SIG-M5 (cell line): Measurements from ENCODE around the gene NT5C1B.

Experiments
- DNase-seq: peaks from one replicate; lab custom pipeline; 2025; lab: John Stamatoyannopoulos, UW

NT5C1B gene

DNA sequence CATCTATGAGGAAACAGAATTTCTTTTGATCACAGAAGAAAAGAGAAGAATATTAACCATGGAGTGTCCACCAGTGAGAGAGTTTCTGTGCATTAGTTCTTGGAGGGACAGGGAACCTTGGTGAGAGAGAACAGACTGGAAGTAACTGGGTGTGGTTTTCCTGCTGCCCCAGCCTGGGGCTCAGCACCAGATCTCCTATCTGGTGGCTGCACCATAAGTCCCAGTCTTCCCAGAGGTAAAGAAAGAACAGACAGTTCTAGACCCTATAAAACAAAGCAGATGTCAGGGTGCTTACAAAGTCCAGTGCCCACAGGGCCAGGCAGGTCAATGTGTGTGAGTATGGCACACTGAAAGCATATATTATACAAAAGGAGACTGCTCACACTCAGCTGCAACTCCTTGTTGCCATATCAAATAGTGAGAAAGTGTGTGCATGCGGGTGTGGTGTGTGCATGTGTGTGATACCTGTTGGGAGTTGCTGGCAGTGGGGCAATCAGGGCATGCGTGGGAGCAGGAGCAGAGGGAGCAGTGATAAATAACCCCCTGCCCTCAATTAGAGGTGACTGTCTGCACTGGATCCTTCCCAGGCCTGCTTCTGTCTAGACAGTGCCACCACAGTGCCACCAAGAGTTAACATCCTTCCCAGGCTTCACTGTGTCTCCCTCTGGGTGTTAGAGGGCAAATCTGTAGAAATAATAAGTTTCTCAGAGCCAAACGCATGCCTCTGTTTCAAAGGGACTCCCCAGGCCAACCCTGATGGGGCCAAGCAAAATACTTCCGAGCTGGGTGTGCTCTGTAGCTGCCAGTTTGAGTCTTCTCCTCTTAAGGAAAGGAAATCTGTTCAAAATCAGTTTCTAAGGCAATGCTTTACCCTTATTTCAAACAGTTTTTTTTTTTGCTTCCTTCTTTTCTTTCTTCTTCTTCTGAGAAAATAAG is 74.6 kb downstream of the NT5C1B start:
- DNase-seq = no peak
